HCT116 (cell line): ENCODE results near the gene SYT11. TPM values are rescaled to one million over a fixed set of nuclear protein-coding genes. Genes with fewer than 3 reads are reported as not detected.

ENCODE experiments used
- ATAC-seq: fragments of 200-7000 bp; cut with Tn5 transposase; 2 replicates; pipeline ENCODE4 v1.9.1; 2020; ENCODE audit warnings: mild to moderate bottlenecking, moderate library complexity
- BruUV-seq: library from RNA; stranded (reverse); fragments of 400-500 nt; replicated peaks from 2 replicates; lab custom pipeline; 2021; lab: Mats Ljungman, UMichigan
- CTCF ChIA-PET: fragments of 300-600 bp; sonication (Branson Sonifier 250); formaldehyde crosslinking; loops from one replicate; lab custom pipeline; 2021; ENCODE audit warnings: antibody characterized with exemption; lab: Charles Lee
- POLR2A ChIA-PET: fragments of 300-600, 350-600 bp; sonication (Branson Sonifier 250); formaldehyde crosslinking; loops from one replicate; lab custom pipeline; 2021; ENCODE audit warnings: antibody characterized with exemption; lab: Charles Lee
- RAD21 ChIA-PET, 2 experiments: fragments of 300-600 bp; sonication (Branson Sonifier 250); formaldehyde crosslinking; loops; one replicate each; lab custom pipeline; 2023; ENCODE audit warnings: low total read pairs in 2 of 2; ENCODE audit not compliant: uncharacterized antibody in 2 of 2, unreplicated experiment in 2 of 2, low non-redundant PET in 1 of 2; lab: Charles Lee
- DNase-seq: peaks from one replicate; pipeline ENCODE4 v3.0.0-alpha.2; 2010; ENCODE audit warnings: low read depth, low spot score
- H2AFZ ChIP-seq: fragments of 200-600 bp; shearing (Covaris generic), sonication (generic); 2 replicates; pipeline ENCODE4 v1.6.1; 2017; ENCODE audit warnings: low read depth, mixed run types, mixed read lengths, antibody characterized with exemption, low read length; ENCODE audit not compliant: poor library complexity, severe bottlenecking
- H3K27ac ChIP-seq: 2 replicates; pipeline ENCODE4 v1.5.1; 2012; ENCODE audit warnings: low read depth, low read length
- H3K27me3 ChIP-seq: fragments of 200-600 bp; sonication (generic); 2 replicates; pipeline ENCODE4 v1.6.1; 2016; ENCODE audit warnings: mixed run types, low read length, mixed read lengths; ENCODE audit not compliant: insufficient read depth
- H3K36me3 ChIP-seq, 2 experiments: fragments of 200-500 bp in 1 of 2; fragments of 200-600 bp in 1 of 2; sonication (Bioruptor generic) in 1 of 2; sonication (generic) in 1 of 2; 2 replicates each; pipeline versions ENCODE4 v1.5.1 to v1.6.1; 2014 to 2016; ENCODE audit warnings: low read length in 2 of 2, inconsistent platforms in 1 of 2, mixed read lengths in 1 of 2, mixed run types in 1 of 2; ENCODE audit not compliant: insufficient read depth in 2 of 2, control insufficient read depth in 1 of 2
- H3K4me1 ChIP-seq, 2 experiments: fragments of 200-600 bp in 1 of 2; sonication (generic) in 1 of 2; 2 replicates each; pipeline versions ENCODE4 v1.5.1 to v1.6.1; 2012 to 2017; ENCODE audit warnings: low read length in 2 of 2, inconsistent platforms in 1 of 2, mild to moderate bottlenecking in 1 of 2, mixed read lengths in 1 of 2, mixed run types in 1 of 2, moderate library complexity in 1 of 2; ENCODE audit not compliant: insufficient read depth in 2 of 2, control insufficient read depth in 1 of 2
- H3K4me2 ChIP-seq: fragments of 200-600 bp; sonication (generic); 2 replicates; pipeline ENCODE4 v1.6.1; 2017; ENCODE audit warnings: mixed run types, low read length, mixed read lengths
- H3K4me3 ChIP-seq, 2 experiments: fragments of 200-600 bp in 1 of 2; sonication (generic) in 1 of 2; replicated peaks in 1 of 2; 2 replicates each; pipeline ENCODE4 v1.5.1; 2011 to 2016; ENCODE audit warnings: low read length in 2 of 2, control low read depth in 1 of 2, low read depth in 1 of 2, mild to moderate bottlenecking in 1 of 2, mixed read lengths in 1 of 2, mixed run types in 1 of 2
- H3K79me2 ChIP-seq: fragments of 200-600 bp; sonication (generic); 2 replicates; pipeline ENCODE4 v1.6.1; 2017; ENCODE audit warnings: mild to moderate bottlenecking, mixed run types, low read length, moderate library complexity, mixed read lengths; ENCODE audit not compliant: insufficient read depth
- H3K9ac ChIP-seq: fragments of 200-600 bp; sonication (generic); 2 replicates; pipeline ENCODE4 v1.6.1; 2016; ENCODE audit warnings: low read length, mixed read lengths
- H3K9me2 ChIP-seq: fragments of 200-600 bp; sonication (generic), shearing (Covaris generic); 2 replicates; pipeline ENCODE4 v1.6.1; 2017; ENCODE audit warnings: mixed run types, mild to moderate bottlenecking, moderate library complexity; ENCODE audit not compliant: insufficient read depth
- H3K9me3 ChIP-seq, 2 experiments: fragments of 200-500 bp in 1 of 2; fragments of 200-600 bp in 1 of 2; sonication (Bioruptor generic) in 1 of 2; sonication (generic) in 1 of 2; 2 replicates each; pipeline ENCODE4 v1.6.1; 2014 to 2017; ENCODE audit warnings: low read length in 2 of 2, mixed read lengths in 2 of 2, inconsistent platforms in 1 of 2, low read depth in 1 of 2, mild to moderate bottlenecking in 1 of 2, mixed run types in 1 of 2, moderate library complexity in 1 of 2; ENCODE audit not compliant: control insufficient read depth in 1 of 2, insufficient read depth in 1 of 2
- H4K20me1 ChIP-seq: fragments of 200-600 bp; sonication (generic), shearing (Covaris generic); 2 replicates; pipeline ENCODE4 v1.6.1; 2017; ENCODE audit warnings: mixed run types, mild to moderate bottlenecking, moderate library complexity; ENCODE audit not compliant: insufficient read depth
- CBX3 ChIP-seq: IDR thresholded peaks from 2 replicates; pipeline ENCODE4 v1.6.1; 2012; ENCODE audit warnings: low read depth
- ELF1 ChIP-seq: IDR thresholded peaks from 2 replicates; pipeline ENCODE4 v1.6.1; 2012; ENCODE audit warnings: low read depth, borderline replicate concordance
- EZH2 ChIP-seq: fragments of 200-600 bp; sonication (generic); IDR thresholded peaks from 2 replicates; pipeline ENCODE4 v1.6.1; 2017; ENCODE audit warnings: antibody characterized with exemption, mixed run types
- FOSL1 ChIP-seq: IDR thresholded peaks from 2 replicates; pipeline ENCODE4 v1.6.1; 2012; ENCODE audit warnings: low read depth
- JUND ChIP-seq: IDR thresholded peaks from 2 replicates; pipeline ENCODE4 v1.6.1; 2012
- RAD21 ChIP-seq: IDR thresholded peaks from 2 replicates; pipeline ENCODE4 v1.6.1; 2012; ENCODE audit warnings: low read depth, mild to moderate bottlenecking
- REST ChIP-seq: IDR thresholded peaks from 2 replicates; pipeline ENCODE4 v1.6.1; 2012; ENCODE audit warnings: low read depth
- SIN3A ChIP-seq: IDR thresholded peaks from 2 replicates; pipeline ENCODE4 v1.6.1; 2012; ENCODE audit warnings: low read depth
- SP1 ChIP-seq: IDR thresholded peaks from 2 replicates; pipeline ENCODE4 v1.6.1; 2012; ENCODE audit warnings: low read depth
- SRF ChIP-seq: IDR thresholded peaks from 2 replicates; pipeline ENCODE4 v1.6.1; 2012; ENCODE audit warnings: low read depth
- TCF7L2 ChIP-seq: IDR thresholded peaks from 2 replicates; pipeline ENCODE4 v1.7.0; 2011; ENCODE audit warnings: borderline replicate concordance, inconsistent platforms; ENCODE audit not compliant: insufficient read depth, insufficient read length; ENCODE audit errors: extremely low read depth
- ZNF274 ChIP-seq: fragments of 200-500 bp; sonication (Bioruptor generic); IDR thresholded peaks from 2 replicates; pipeline ENCODE4 v1.6.1; 2014; ENCODE audit warnings: mild to moderate bottlenecking, low read depth, low read length, inconsistent platforms
- intact Hi-C: fragments of 100-400 bp; cut with micrococcal nuclease; formaldehyde crosslinking; loops from 2 replicates; pipeline ENCODE4 v1.10.0; 2022
- total RNA-seq: library from RNA; stranded (reverse); gene quantifications from one replicate; pipeline ENCODE4 v1.2.1, GENCODE V29; 2021; ENCODE audit not compliant: unreplicated experiment

SYT11 gene
- total RNA-seq, 1 experiment from 2014 or later = 0.17 TPM

- Histone ChIP-seq H4K20me1 (no peaks in the 10 kb centered on the region), H3K27me3 (no peaks in the 10 kb centered on the region), H3K36me3 (peaks cover 15 to 26% of the 10 kb centered on the region in 2 experiments), H3K9me2 (no peaks in the 10 kb centered on the region), H3K27ac (no peak overlapping the region), H3K9me3 (no peaks in the 10 kb centered on the region), H3K9ac (no peak overlapping the region), H3K4me3 (no peak overlapping the region), H3K79me2 (no peaks in the 10 kb centered on the region), H3K4me2 (no peak overlapping the region), H2AFZ (no peak overlapping the region), H3K4me1 (no peaks in the 10 kb centered on the region)
- ChIA-PET POLR2A (no interaction called here), RAD21 (no interaction called here), CTCF (no interaction called here)
- ATAC-seq (no peak), DNase-seq (no peak)
- BruUV-seq = no TSS peak
- TF ChIP-seq EZH2 (no peak), SIN3A (no peak), RAD21 (no peak), SRF (no peak), REST (no peak), CBX3 (no peak), JUND (no peak), SP1 (no peak)
- intact Hi-C loops = no loop called here
Measured at GRCh38 chr1:155813672-155814071, 45.7 kb upstream of the SYT11 start.

GRCh38 chr1:155816351-155816750 lies 43.0 kb upstream of the SYT11 start:
- Histone ChIP-seq H3K4me3 (no peak overlapping the region), H3K36me3 (peaks cover 24 to 36% of the 10 kb centered on the region in 2 experiments), H3K4me1 (no peaks in the 10 kb centered on the region), H3K9me3 (no peaks in the 10 kb centered on the region), H4K20me1 (no peaks in the 10 kb centered on the region), H3K79me2 (no peaks in the 10 kb centered on the region), H3K4me2 (no peak overlapping the region), H3K27me3 (no peaks in the 10 kb centered on the region), H2AFZ (no peak overlapping the region), H3K9me2 (no peaks in the 10 kb centered on the region), H3K27ac (no peak overlapping the region), H3K9ac (no peak overlapping the region)
- BruUV-seq = no TSS peak
- RAD21 ChIA-PET = no interaction called here
- no peak for ATAC-seq
- intact Hi-C loops = no loop called here
- CTCF ChIA-PET = no interaction called here
- POLR2A ChIA-PET = interaction anchor here (0.7 kb wide), 1 partner anchor 194 kb away, joined by 3 read pairs; no protein-coding TSS in a partner anchor
- no peak for DNase-seq
- TF ChIP-seq RAD21 = no peak
- TF ChIP-seq ELF1 = no peak
- no peak for TF ChIP-seq ZNF274
- no peak for TF ChIP-seq REST
- TF ChIP-seq EZH2 = no peak
- no peak for TF ChIP-seq SRF
- TF ChIP-seq SP1 = no peak
- no peak for TF ChIP-seq FOSL1
- TF ChIP-seq TCF7L2 = no peak
